CD4-positive, alpha-beta T cell treated with Interleukin-17A for 1 hour (primary cell): Measurements from ENCODE around the gene CAMKK2.
A peak's percentile ranks its signal among the peaks of the same experiment; 100 is the strongest.
"Not testable (repeated sequence)": the region's sequence is repeated elsewhere in the genome, so short reads cannot be mapped to it uniquely, and the experiment has no call there.

Experiments
- DNase-seq: peaks from one replicate; pipeline ENCODE4 v3.0.0-alpha.2; 2020

The CAMKK2 gene

DNA sequence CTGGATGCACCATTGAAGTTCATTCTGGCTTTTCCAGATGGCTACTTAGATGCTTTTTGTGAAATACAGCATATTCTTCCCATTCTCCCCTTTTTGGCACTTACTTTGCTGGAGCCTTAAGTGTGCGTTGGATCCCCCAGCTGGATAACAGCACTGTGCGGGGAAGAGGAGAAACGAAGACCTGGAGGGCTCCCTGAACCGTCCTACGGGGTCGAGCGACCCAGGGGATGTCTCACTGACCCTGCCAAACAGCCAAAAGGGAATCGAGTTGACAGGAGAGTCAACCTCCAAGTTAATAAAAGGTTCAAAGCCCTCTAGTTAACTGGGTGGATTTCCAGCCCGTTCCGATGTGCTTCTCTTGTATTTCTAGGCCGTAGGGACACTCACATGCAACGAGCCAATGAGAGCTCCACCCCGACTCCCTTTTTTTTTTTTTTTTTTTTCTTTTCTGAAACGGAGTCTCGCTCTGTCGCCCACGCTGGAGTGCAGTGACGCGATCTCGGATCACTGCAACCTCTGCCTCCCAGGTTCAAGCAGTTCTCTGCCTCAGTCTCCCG, 1.0 kb upstream of the CAMKK2 start:
- DNase-seq = peak; percentile 19

DNA sequence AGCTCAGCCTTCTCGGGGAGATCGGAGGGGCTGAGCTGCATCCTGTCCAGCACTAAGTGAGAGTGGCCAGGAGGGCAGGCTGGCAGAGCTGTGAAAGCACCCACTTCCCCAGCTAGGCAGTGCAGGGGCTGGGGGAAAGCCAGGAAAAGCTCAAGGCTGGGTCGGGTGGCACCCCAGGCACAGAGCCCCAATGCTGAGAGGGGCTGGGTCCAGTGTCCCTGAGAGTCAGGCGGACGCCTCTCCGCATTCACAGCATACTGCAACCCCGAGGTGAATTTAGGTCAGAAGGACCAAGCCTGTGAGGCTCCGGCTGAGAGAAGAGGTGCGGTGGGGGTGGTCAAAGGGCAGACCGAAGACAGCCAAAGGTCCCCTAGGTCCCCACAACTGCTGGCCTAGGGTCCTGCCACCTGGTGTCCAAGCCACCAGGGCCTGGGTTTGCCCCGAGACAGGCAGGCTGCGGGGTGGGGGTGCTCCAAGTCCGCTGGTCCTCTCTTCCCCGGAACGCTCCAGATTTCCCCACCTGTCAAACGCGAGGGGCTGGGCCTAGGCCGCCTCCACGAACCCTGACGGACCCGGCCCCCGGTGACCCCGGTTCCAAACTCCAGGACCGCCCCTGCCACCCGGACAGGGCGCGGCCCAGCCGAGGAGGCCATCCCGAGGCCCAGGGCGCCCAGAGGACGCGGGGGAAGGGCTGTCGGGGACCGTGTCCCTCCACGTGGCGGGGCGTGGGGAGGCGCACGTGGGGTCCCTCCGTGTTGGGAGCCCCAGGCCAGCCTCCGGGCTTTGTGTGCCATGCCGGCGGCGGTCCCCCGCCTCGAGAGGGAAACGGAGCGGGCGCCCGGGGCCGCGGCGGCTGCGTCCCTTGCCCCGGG, 527 bp downstream of the CAMKK2 start:
- peak; percentile 5 for DNase-seq

DNA sequence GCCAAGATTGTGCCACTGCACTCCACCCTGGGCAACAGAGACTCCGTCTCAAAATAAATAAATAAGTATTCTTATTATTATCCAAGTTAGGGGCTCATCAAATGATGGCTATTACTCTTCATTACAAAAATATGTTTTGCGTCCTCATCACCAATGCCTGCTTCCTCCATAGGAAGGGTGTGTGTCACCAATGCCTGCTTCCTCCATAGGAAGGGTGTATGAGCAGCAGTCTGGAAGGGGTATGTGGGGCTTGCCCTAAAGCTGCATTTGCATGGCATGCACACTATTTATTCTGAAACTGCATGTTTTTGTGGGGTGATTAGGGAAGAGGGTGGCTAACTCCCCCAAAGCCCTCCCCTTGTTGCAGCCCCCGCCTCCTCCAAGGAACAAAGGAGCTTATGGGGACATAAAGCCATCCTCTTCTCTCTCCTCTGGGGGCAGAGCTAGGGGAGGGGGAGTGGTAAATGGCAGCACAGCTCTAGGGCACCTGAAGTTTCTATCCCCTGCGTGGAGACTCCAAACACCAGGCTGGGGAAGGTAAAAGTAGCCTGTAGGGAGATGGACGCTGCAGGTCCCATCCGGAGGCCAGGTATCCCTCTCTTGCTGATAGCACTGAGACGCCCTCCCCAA, 1.3 kb downstream of the CAMKK2 start:
- peak; percentile 7 for DNase-seq

DNA sequence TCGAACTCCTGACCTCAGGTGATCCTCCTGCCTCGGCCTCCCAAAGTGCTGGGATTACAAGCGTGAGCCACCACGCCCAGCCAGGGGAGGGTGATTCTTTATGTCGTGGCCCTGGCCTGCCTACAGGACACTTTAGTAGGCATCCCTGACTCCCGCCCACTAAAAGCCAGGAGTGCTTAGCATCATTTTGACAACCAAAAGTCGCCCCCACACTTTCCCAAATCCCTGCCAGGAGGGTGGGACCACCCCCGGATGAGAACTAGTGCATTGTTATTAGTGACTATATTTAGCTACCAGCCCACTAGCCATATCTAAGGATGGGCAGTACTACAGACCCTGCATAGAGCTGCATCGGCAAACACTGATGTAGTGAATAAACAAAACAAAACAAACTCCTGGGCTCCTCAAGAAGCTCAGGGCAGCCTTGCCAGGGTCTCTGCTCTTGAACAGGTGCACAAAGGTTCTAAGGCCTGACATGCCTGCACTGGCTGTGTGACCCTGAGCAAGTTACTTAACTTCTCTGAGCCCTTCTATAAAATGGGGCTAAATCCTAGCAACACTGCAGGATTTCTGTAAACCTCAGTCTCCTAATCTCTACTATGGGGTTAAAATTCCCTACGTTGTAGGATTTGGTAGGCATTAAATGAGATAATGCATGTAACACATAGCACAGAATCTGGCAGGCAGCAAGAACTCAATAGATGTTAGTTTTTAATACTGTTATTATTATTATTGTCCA, 2.2 kb downstream of the CAMKK2 start:
- DNase-seq = no peak

DNA sequence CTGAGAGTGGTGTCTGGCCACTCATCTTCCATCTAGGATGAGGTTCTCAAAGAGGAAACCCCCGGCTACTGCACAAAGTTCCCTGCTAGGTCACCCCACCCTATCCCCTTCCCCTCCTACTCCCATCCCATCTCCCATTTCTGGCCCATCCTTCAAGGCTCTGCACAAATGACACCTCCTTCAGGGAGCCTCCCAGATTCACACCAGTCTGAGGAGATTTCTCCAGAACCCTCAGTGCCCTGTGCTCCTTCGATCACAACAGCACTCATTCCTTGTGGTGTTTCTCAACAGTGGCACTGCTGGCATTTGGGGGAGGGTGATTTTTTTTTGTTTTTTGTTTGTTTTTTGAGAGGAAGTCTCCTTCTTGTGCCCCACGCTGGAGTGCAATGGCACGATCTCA, 2.9 kb downstream of the CAMKK2 start:
- DNase-seq = no peak

DNA sequence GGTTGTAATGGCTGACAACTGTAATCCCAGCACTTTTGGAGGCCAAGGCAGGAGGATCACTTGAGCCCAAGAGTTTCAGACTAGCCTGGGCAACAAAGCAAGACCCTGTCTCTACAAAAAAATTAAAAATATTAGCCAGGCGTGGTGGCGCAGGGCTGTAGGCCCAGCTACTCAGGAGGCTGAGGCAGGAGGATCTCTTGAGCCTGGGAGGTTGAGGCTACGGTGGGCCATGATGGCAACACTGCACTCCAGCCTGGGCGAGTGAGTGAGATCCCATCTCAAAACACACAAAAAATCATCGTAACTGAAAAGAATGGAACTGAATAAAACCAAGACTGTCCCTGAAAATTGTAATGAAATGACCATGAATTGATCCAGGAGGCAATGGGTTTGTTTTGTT, 6.1 kb downstream of the CAMKK2 start:
- DNase-seq = no peak

DNA sequence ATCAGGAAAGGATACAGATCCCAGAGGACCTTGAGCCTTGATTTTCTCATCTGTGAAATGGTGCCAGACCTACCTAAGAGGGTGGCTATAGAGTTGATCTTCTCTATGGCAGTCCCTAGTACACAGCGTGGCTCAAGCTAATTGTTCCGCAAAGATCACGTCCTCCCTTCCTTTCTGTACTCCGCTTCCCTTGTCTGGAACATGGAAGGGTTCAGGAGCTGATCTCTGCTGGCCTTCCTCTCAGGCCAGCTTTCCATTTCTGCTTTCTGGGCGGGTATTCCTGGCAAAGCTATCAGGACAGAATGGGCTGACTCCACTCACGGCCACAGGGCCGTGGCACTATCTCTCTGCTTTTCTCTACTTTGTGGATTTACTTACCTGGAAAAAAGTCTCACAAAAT, 6.5 kb downstream of the CAMKK2 start:
- no peak for DNase-seq

DNA sequence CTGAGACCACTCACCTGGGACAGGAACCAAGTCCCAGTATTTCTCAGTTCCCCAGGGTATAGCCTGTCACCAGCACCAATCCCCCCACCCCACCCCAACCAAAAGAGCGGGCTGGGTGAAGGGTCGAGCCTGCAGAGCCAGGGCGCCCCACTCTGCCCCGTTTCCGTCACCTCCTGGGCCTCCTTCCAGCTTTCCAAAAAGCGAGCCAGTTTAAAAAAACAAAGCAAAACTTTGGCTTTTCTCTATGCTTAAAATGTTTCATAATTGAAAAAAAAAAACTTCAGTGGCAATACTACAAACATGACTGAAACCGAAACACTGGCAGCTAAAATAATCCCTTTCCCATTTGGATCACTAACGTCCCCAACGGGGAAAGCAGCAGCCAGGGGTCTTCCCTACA, 7.5 kb downstream of the CAMKK2 start:
- DNase-seq = no peak

DNA sequence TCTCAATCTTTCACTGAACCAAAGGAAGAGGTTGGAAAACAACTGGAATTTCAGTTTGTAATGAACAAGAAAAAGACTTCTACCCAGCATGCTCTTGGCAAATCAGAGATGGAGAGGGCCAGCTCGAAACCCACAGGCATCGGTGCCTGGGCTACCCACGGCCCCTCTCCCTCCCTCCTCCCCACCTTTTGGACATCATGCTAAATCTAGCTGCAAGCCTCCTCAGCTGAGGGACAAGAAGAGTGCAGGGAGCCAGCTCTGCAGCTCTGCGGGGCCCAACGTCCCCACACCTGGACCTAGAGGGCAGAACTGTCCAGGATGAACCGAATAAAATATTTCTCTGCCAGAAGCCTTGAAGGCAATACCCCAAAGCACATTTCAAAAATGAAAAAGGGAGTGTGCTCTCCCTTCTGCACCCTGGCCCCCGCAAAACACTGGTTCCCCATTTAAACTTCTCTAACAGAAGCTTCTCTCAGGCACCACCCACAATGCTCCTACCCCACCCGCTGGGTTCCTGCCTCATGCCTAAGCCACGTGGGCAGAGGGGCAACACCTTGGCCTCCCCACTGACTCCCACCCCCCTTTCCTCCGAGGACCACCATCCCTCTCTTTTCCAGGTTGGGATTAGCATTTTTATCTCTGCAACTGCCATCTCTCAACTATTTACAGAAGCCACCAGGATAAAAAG, 8.2 kb downstream of the CAMKK2 start:
- no peak for DNase-seq

DNA sequence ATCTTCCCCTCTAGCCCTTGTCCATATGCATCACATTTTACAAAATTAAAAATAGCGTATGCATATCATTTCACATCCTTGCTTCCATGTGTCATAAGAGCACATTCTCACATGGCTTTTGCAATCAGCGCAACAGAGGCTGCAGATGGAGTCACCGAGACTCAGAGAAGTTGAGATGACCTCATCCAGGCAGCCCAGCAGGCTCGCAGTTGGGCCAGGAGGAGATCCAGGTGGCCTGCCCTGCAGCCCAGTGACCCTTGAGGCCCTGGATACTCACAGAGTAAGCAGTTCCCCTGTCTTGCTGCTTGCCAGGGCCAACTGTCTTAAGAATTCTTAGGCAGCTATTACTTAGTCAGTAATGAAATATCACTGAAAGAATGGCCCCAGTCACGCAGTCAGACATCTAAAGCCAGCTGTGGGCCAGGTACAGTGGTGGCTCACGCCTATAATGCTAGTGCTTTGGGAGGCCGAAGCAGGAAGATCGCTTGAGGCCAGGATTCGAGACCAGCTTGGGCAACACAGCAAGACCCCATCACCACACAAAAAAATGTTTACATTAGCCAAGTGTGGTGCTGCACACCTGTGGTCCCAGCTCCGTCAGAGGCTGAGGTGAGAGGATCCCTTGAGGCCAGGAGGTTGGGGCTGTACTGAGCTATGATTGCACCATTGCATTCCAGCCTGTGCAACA, 9.1 kb downstream of the CAMKK2 start:
- DNase-seq = no peak

DNA sequence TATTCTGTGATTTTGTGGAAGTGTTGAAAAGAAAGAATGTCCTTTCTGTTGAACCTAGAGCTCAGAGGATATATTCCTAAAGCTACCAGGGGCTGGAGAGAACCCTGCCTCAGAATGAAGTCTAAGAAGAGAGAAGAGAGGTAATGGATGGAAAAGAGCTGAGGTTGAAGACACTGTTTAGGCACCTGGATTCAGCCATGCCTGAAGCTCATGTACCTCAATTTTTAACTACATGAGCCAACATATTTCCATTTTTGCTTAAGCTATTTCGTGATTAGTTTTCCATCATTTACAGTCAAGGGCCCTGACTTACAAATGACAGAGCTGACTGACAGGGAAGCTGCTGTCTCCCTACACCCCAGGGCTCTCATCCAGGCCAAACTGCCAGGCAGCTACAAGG, 10.7 kb downstream of the CAMKK2 start:
- no peak for DNase-seq

DNA sequence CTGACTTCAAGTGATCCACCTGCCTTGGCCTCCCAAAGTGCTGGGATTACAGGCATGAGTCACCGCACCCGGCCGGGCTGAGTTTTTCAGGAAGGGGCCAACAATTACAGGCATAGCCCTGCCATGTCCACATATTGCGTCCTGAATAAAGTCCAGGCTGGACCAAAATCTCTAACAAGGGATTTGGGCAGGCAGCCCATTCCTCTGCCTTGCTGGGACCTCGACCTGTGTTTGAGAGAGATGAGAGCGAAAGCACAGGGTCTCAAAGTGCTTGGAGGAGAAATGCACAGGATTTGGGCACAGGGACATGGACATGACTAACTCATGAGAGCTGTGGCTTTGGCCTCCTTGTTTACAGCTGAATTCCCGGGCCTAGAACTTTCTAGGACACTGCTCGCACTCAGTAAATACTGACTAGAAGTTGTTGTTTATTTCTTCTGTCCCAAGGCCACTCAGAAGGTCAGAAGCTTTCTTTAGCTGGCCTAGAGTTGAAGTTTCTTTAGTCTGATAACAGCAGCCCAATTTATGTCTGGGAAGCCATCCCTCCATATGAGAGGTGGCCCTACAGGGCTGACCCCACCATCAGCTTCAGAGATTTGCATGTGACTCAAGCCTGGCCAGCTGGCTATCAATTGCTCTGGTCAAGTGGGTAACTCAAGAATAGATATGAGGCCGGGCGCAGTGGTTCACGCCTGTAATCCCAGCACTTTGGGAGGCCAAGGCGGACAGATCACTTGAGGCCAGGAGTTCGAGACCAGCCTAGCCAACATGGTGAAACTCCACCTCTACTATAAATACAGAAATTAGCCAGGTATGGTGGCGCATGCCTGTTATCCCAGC, 11.7 kb downstream of the CAMKK2 start:
- DNase-seq = no peak

DNA sequence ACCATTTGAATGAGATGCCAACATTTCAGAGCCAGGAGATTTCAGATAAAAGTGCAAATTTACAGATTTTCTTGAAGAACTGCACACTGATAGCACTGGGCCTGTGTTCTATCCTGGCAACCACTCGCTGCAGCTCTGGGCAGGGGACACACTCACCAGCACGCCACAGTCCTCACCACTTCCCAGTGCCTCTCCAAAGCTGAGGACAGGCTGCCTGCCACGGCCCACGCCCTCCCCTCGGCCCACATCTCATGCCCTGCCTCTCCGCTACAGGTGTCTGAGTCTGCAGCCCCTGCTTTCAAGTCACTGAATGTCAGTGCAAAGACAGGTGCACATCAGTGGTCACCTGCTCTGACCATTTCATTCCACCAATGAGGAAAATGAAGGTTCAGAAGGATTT, 12.7 kb downstream of the CAMKK2 start:
- DNase-seq = no peak

DNA sequence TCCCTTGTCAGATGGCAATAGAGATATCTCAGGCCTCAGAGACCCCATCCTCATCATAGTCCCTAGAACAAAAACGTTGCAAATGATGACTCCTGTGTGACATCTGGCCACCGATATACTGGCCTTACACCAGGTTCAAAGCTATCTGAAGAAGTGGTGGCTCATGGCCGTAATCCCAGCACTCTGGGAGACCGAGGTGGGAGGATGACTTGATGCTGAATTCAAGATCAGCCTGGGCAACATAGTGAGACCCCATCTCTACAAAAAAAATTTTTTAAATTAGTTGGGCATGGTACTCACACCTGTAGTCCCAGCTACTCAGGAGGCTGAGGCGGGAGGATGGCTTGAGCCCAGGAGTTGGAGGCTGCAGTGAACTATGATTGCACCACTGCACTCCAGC, 13.1 kb downstream of the CAMKK2 start:
- no peak for DNase-seq

DNA sequence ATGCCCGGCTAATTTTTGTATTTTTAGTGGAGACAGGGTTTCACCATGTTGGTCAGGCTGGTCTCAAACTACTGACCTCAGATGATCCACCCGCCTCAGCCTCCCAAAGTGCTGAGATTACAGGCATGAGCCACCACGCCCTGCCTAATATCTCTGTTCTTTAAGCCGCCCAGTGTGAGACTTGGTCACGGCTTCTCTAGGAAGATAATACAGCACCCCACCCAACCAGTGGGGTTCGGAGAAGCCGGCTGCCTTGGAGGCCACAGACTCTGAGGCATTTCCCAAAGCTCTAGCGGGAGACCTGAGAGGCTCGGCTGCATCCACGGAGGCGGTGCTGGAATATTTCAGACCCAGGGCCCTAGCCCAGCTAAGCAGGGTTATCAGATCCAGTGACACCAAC, 13.6 kb downstream of the CAMKK2 start:
- DNase-seq = not testable (repeated sequence)

DNA sequence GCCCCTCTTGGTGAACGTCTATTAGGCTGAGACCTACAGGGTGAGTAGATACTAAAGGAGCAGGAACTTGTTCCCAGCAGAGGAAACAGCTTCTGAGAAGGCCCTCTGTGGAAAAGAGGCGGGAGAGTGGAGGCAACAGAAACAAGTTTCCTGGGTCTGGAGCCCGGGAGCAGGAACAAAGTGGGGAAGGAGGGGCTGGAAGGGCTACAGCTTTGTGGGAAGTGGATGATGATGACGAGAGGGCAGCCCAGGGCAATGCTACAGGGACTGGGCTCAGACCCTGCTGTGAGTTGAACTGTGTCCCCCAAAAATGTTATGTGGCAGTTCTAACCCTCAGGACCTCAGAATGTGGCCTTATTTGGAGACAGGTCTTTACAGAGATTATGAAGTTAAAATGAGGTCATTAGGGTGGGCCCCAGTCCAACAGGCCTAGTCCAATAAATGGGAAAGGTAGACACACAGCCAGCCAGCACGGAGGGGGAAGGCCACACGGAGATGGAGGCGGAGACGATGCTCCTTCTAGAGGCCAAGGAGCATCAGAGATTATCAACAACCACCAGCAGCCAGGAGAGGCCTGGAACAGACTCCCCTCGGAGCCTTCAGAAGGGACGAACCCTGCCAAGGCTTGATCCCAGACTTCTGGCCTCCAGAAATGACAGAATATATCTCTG, 14.3 kb downstream of the CAMKK2 start:
- DNase-seq = no peak

DNA sequence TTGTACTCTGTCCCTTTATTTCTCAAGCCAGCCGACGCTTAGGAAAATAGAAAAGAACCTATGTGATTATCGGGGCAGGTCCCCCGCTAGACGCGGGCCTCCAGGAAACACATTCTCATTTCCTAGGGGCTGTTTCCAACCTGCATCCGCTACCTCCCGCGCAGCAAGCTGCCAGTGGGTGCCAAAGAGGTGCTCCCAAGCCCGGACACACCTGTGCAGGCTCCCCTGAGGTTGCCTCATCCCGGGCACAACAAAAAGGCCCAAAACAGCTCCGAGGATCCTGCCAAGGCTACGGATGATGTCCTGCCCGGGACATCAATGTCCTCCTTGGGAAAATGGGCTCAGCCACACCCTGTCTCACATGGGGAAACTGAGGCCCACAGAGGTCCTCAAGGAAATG, 15.4 kb downstream of the CAMKK2 start:
- not testable (repeated sequence) for DNase-seq

DNA sequence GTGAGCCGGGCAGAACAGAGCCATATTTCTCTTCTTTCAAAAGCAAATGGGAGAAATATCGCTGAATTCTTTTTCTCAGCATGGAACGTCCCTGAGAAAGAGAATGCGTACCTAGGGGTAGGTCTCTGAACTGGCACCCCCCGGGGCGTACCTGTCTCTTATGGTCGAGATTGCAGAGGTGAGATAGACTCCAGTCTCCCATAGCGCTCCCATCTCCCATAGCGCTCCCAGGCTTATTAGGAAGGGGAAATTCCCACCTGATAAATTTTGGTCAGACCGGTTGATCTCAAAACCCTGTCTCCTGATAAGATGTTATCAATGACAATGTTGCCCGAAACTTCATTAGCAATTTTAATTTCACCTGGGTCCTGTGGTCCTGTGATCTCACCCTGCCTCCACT, 16.0 kb downstream of the CAMKK2 start:
- not testable (repeated sequence) for DNase-seq

DNA sequence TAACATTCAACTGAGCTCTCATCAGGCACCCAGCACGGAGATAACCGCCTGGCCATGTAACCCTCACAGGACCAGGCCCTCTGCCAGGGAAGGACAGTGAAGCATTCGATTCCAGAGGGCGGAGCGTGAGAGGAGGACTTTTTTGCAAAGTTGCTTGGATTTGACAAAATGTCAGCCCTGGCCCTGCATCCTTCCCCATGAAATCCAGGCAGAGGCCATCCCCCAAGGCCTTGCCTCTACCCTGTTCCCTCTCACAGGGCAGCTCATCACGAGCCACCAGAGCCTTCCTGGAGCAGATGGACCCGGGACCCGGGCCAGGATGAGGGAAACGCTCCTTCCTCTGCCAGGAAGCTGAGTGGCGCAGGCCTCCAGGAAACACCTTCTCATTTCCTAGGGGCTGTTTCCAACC, 17.0 kb downstream of the CAMKK2 start:
- DNase-seq = no peak

DNA sequence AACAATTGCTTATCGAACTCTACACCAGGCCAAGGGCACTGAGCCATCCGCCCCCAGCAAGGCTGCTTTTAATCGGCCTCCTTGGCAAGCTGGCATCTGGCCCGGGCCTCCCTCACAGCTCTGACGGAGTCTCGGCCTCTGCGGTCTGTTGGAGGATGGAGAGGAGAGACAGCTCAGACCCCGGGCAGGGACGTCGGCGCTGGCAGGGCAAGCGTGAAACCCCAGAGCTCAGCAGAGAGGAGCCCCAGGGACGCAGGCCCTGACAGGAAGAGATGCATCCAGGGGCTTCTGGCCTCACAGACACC, 17.5 kb downstream of the CAMKK2 start:
- DNase-seq = no peak
